ENCODE measurements around the gene MIB2. TPM values are rescaled to one million over a fixed set of nuclear protein-coding genes. Genes with fewer than 3 reads are reported as not detected.

The MIB2 gene
- polyA plus RNA-seq, 1 donor from 2014 or later = 106 TPM

DNA sequence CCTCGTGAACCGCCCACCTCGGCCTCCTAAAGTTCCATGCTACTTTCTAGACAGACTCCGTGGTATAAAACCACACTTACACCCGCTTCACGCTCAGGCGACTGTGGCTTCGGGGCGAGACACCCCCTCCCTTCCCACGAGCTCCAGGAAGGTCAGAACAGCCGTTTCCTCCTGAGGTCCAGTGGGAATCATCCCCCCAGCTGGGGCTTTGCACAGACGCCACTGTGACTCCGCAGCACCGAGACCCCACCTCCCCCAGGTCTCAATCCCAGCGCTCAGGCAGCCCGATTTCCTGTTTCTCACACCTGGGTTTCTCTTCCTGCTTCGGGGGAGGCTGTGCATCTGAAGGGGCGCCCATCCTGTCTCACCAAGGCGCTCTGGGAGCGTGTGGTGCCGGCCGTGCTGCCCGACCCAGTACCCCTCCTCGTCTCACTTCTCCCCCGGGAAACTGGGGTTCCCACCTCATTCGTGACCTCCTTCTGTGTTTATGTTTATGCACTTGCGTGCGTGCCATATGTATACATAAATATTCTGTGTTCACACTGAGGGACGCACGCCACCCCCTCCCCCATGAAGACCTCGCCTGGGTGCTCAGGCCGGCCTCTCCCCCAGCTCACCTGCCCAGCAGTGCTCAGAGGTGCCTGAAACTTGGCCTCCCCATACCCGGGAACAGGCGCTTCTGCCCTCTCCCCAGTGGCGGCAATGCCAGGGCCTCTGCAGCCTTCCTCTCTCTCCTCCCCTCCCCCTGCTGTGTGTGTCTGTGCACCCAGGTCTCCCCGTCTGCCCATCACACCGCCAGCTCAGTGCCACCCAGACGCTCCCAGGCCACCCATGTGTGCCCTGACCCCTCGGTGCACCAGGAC lies 62.6 kb downstream of the MIB2 start:
- no peaks in the 10 kb centered on the region for H3K36me3 ChIP-seq (ENCODE audit: insufficient read depth, low read length)
- H3K9me3 ChIP-seq (ENCODE audit: low read length) = no peaks in the 10 kb centered on the region
- no peak overlapping the region for H3K9ac ChIP-seq (ENCODE audit: low read length)
- H3K4me2 ChIP-seq (ENCODE audit: low read length) = no peak overlapping the region
- H3K27me3 ChIP-seq (ENCODE audit: insufficient read depth, low read depth, low read length) = no peaks in the 10 kb centered on the region
- no peak overlapping the region for H2AFZ ChIP-seq (ENCODE audit: low read depth, low read length)
- H3K79me2 ChIP-seq (replicated peaks; ENCODE audit: insufficient read depth, low read length) = peaks cover 27% of the 10 kb centered on the region
- no peak overlapping the region for H3K4me3 ChIP-seq (ENCODE audit: low read length)
- H3K27ac ChIP-seq (ENCODE audit: low read length) = no peak overlapping the region
- H4K20me1 ChIP-seq (ENCODE audit: insufficient read depth) = no peaks in the 10 kb centered on the region
- TF ChIP-seq EZH2 (IDR thresholded peaks at IDR 0.05; ENCODE audit: borderline replicate concordance, insufficient read depth, low read length, poor library complexity, severe bottlenecking) (no peak), CTCF (IDR thresholded peaks at IDR 0.05; ENCODE audit: poor library complexity, severe bottlenecking) (no peak), EP300 (conservative IDR thresholded peaks at IDR 0.05; ENCODE audit: poor library complexity, severe bottlenecking) (no peak), TAF1 (IDR thresholded peaks at IDR 0.05; ENCODE audit: low read depth) (no peak), POLR2AphosphoS5 (IDR thresholded peaks at IDR 0.05) (no peak), RAD21 (conservative IDR thresholded peaks at IDR 0.05) (no peak), SMC3 (conservative IDR thresholded peaks at IDR 0.05; ENCODE audit: poor library complexity) (no peak), MXI1 (conservative IDR thresholded peaks at IDR 0.05; ENCODE audit: poor library complexity, severe bottlenecking) (no peak)
- TF ChIP-seq, protein P1, sequence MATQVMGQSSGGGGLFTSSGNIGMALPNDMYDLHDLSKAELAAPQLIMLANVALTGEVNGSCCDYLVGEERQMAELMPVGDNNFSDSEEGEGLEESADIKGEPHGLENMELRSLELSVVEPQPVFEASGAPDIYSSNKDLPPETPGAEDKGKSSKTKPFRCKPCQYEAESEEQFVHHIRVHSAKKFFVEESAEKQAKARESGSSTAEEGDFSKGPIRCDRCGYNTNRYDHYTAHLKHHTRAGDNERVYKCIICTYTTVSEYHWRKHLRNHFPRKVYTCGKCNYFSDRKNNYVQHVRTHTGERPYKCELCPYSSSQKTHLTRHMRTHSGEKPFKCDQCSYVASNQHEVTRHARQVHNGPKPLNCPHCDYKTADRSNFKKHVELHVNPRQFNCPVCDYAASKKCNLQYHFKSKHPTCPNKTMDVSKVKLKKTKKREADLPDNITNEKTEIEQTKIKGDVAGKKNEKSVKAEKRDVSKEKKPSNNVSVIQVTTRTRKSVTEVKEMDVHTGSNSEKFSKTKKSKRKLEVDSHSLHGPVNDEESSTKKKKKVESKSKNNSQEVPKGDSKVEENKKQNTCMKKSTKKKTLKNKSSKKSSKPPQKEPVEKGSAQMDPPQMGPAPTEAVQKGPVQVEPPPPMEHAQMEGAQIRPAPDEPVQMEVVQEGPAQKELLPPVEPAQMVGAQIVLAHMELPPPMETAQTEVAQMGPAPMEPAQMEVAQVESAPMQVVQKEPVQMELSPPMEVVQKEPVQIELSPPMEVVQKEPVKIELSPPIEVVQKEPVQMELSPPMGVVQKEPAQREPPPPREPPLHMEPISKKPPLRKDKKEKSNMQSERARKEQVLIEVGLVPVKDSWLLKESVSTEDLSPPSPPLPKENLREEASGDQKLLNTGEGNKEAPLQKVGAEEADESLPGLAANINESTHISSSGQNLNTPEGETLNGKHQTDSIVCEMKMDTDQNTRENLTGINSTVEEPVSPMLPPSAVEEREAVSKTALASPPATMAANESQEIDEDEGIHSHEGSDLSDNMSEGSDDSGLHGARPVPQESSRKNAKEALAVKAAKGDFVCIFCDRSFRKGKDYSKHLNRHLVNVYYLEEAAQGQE (IDR thresholded peaks at IDR 0.05; ENCODE audit: borderline replicate concordance) = no peak
- no peaks in the 10 kb centered on the region for H3F3A ChIP-seq (ENCODE audit: insufficient read depth, low read length, poor library complexity, severe bottlenecking)
- no peaks in the 10 kb centered on the region for H3K9me2 ChIP-seq (ENCODE audit: insufficient read depth, low read length)

DNA sequence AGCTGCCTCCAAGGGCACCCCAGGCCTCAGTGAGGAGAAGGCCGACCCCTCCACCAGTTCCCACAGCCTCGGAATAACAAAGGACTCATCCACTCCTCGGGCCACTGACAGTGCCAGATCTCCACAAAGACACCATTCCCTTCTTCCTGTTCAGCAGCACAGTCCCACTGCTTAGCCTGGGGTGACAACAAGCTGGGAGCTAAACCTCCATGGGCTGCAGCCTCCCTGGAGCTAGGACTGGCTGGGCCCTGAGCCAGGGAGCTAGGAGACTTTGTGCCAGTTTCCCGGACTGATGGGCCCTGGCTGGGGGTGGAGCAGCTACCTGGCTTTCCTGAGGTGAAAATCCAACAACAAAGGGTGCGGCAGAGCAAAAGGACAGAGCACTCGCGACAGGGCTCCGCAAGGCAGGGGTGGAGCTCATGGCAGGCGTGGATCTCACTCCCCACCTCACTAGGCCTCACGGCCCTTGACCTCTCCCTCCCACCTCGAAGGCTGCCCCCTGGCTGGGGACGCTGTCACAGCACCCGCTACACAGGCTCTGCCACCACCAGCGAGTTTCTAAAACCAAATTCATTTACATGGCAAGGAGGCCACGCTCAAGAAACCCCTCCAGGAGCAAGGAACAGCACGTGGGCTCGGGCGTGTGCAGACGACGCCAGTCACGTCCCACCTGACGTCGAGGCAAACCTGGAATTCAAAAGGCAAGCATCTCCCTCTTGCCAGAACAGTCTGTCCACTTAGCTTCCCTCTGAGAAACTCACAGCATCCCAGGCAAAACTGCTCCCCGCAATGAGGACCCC lies 63.5 kb downstream of the MIB2 start:
- TF ChIP-seq RAD21 (conservative IDR thresholded peaks at IDR 0.05) = no peak
- TF ChIP-seq EZH2 (IDR thresholded peaks at IDR 0.05; ENCODE audit: borderline replicate concordance, insufficient read depth, low read length, poor library complexity, severe bottlenecking) = no peak
- TF ChIP-seq TAF1 (IDR thresholded peaks at IDR 0.05; ENCODE audit: low read depth) = no peak
- TF ChIP-seq POLR2AphosphoS5 (IDR thresholded peaks at IDR 0.05) = no peak
- TF ChIP-seq, protein P1 (IDR thresholded peaks at IDR 0.05; ENCODE audit: borderline replicate concordance) = no peak
- no peak for TF ChIP-seq SMC3 (conservative IDR thresholded peaks at IDR 0.05; ENCODE audit: poor library complexity)
- TF ChIP-seq MXI1 (conservative IDR thresholded peaks at IDR 0.05; ENCODE audit: poor library complexity, severe bottlenecking) = no peak
- no peak for TF ChIP-seq CTCF (IDR thresholded peaks at IDR 0.05; ENCODE audit: poor library complexity, severe bottlenecking)
- no peak for TF ChIP-seq EP300 (conservative IDR thresholded peaks at IDR 0.05; ENCODE audit: poor library complexity, severe bottlenecking)
- H3K9me3 ChIP-seq (ENCODE audit: low read length) = no peaks in the 10 kb centered on the region
- no peak overlapping the region for H3K4me2 ChIP-seq (ENCODE audit: low read length)
- no peak overlapping the region for H3K9ac ChIP-seq (ENCODE audit: low read length)
- no peaks in the 10 kb centered on the region for H3K9me2 ChIP-seq (ENCODE audit: insufficient read depth, low read length)
- H3K4me3 ChIP-seq (ENCODE audit: low read length) = no peak overlapping the region
- H3K27me3 ChIP-seq (ENCODE audit: insufficient read depth, low read depth, low read length) = no peaks in the 10 kb centered on the region
- H3F3A ChIP-seq (ENCODE audit: insufficient read depth, low read length, poor library complexity, severe bottlenecking) = no peaks in the 10 kb centered on the region
- H4K20me1 ChIP-seq (ENCODE audit: insufficient read depth) = no peaks in the 10 kb centered on the region
- H2AFZ ChIP-seq (ENCODE audit: low read depth, low read length) = no peak overlapping the region
- H3K79me2 ChIP-seq (replicated peaks; ENCODE audit: insufficient read depth, low read length) = peaks cover 34% of the 10 kb centered on the region
- H3K27ac ChIP-seq (ENCODE audit: low read length) = no peak overlapping the region
- no peaks in the 10 kb centered on the region for H3K36me3 ChIP-seq (ENCODE audit: insufficient read depth, low read length)
